Panc1 (cell line): Measurements from ENCODE around the gene FKBP5.

Source experiments
- POLR2AphosphoS5 ChIP-seq: IDR thresholded peaks from 2 replicates; pipeline ENCODE4 v1.6.1; 2012; ENCODE audit warnings: mild to moderate bottlenecking, low read depth, low read length, moderate library complexity
- SIN3A ChIP-seq: IDR thresholded peaks from 2 replicates; pipeline ENCODE4 v1.6.1; 2012; ENCODE audit warnings: low read depth, mild to moderate bottlenecking, low read length, moderate library complexity, borderline replicate concordance; ENCODE audit not compliant: insufficient read depth
- TCF7L2 ChIP-seq: IDR thresholded peaks from 2 replicates; pipeline ENCODE4 v1.6.1; 2011; ENCODE audit warnings: mild to moderate bottlenecking, low read depth, low read length, inconsistent platforms
- TF ChIP-seq, protein P1 (sequence below): fragments of 450-650 bp; IDR thresholded peaks from 2 replicates; pipeline ENCODE4 v1.5.1; 2017; ENCODE audit warnings: mild to moderate bottlenecking
- TF ChIP-seq, protein P2 (sequence below), 2 experiments: IDR thresholded peaks; 2 replicates each; pipeline ENCODE4 v1.6.1; 2011 to 2012; ENCODE audit warnings: low read depth in 2 of 2, control low read depth in 1 of 2, low read length in 1 of 2, mild to moderate bottlenecking in 1 of 2, moderate library complexity in 1 of 2; ENCODE audit not compliant: insufficient read depth in 1 of 2

DNA sequence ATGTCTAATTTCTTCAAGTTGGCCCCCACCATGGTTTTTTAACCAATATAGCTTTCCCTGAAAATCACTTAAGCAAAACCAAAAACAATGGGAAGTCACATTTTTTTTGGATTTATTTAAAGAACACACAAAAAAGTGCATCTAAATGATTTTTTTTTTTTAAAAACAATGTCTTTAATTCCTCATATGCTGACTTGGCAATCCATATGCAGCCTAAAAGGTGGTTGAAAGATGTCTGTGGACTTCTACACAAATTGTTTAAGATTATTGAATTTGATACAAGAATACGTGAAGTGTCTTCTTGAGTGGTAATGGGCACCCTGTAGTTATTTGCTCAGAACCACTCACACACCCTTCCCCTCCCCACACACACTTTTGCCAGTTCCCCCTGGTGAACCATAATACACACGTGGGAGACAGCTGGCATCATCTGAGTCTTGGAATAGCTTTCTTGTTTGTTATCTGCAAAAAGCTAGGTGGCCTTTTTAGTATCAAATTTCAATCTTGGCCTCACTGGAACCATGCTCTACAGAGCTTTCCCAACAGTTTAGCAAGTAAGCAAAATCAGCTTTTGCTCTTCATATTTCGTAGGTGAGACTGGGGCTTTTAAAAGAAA is 115.1 kb downstream of the FKBP5 start:
- TF ChIP-seq, protein P1, sequence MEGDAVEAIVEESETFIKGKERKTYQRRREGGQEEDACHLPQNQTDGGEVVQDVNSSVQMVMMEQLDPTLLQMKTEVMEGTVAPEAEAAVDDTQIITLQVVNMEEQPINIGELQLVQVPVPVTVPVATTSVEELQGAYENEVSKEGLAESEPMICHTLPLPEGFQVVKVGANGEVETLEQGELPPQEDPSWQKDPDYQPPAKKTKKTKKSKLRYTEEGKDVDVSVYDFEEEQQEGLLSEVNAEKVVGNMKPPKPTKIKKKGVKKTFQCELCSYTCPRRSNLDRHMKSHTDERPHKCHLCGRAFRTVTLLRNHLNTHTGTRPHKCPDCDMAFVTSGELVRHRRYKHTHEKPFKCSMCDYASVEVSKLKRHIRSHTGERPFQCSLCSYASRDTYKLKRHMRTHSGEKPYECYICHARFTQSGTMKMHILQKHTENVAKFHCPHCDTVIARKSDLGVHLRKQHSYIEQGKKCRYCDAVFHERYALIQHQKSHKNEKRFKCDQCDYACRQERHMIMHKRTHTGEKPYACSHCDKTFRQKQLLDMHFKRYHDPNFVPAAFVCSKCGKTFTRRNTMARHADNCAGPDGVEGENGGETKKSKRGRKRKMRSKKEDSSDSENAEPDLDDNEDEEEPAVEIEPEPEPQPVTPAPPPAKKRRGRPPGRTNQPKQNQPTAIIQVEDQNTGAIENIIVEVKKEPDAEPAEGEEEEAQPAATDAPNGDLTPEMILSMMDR: no peak
- TF ChIP-seq, protein P2, sequence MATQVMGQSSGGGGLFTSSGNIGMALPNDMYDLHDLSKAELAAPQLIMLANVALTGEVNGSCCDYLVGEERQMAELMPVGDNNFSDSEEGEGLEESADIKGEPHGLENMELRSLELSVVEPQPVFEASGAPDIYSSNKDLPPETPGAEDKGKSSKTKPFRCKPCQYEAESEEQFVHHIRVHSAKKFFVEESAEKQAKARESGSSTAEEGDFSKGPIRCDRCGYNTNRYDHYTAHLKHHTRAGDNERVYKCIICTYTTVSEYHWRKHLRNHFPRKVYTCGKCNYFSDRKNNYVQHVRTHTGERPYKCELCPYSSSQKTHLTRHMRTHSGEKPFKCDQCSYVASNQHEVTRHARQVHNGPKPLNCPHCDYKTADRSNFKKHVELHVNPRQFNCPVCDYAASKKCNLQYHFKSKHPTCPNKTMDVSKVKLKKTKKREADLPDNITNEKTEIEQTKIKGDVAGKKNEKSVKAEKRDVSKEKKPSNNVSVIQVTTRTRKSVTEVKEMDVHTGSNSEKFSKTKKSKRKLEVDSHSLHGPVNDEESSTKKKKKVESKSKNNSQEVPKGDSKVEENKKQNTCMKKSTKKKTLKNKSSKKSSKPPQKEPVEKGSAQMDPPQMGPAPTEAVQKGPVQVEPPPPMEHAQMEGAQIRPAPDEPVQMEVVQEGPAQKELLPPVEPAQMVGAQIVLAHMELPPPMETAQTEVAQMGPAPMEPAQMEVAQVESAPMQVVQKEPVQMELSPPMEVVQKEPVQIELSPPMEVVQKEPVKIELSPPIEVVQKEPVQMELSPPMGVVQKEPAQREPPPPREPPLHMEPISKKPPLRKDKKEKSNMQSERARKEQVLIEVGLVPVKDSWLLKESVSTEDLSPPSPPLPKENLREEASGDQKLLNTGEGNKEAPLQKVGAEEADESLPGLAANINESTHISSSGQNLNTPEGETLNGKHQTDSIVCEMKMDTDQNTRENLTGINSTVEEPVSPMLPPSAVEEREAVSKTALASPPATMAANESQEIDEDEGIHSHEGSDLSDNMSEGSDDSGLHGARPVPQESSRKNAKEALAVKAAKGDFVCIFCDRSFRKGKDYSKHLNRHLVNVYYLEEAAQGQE (IDR thresholded peaks at IDR 0.05; ENCODE audit: insufficient read depth in 1 of 2, low read depth in 2 of 2, low read length in 1 of 2): no peak
- TF ChIP-seq POLR2AphosphoS5: no peak
- TF ChIP-seq TCF7L2: no peak
- TF ChIP-seq SIN3A: no peak
